EL (cell line): ENCODE results near the gene FAM181A.

Experiments used
- DNase-seq: peaks from one replicate; pipeline ENCODE4 v3.0.0-alpha.2; 2016

Gene FAM181A

DNA sequence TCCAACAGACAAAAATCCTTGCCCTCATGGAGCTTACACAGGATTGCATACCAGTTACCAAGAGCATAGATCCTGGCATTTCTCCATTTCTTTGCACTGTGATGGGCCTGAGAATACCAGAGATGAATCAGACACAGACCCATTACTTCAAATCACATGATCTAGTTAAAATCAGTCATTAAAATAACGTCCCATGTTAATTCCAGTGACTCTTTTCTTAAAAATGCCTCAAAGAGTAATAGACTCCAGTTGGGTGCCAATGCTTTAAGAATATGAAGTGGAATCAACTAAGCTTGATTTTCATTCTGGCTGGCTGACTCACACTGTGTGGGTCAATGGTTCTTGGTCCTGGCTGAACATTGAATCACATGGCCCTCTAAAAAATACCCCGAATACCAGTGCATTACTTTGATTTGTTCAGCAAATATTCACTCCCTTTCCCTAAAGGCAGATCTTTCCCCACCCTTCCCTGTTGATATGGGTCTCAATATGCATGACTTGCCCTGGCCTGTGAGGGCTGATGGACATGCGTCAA is 38.2 kb downstream of the FAM181A start:
- peak; percentile 96 for DNase-seq

- DNase-seq, result no peak
These were observed 38.9 kb downstream of the FAM181A start for GRCh38 chr14:93965946-93966474.

DNA sequence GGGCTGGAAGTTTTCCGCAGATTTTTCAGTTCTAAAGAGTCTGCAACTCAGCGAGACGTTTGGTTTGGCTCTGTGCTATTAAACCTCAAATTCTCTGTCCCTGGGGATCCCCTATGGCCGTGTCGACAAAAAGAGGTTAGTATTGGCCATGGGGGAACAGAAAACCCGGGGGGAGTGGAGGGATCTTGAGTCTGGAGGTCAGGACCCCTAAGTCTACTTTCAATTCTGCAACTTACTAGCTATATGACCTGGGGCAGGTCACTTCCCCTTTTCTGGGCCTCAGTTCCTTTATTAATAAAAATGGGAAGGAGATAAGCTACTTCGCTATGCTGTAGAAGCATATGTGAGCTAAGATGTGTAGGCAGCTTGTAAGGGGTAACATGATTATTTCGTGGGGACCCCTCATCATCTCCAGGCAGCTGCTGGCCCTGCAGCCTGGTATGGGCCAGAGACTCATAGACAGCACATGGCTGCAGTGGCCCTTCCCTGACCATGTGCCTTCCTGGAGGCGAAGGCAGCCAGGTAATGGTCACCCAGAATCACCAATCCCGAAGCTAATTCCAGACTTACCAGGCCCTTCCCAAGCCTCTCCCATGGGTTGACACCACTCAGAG is 40.6 kb downstream of the FAM181A start:
- DNase-seq, result no peak

DNA sequence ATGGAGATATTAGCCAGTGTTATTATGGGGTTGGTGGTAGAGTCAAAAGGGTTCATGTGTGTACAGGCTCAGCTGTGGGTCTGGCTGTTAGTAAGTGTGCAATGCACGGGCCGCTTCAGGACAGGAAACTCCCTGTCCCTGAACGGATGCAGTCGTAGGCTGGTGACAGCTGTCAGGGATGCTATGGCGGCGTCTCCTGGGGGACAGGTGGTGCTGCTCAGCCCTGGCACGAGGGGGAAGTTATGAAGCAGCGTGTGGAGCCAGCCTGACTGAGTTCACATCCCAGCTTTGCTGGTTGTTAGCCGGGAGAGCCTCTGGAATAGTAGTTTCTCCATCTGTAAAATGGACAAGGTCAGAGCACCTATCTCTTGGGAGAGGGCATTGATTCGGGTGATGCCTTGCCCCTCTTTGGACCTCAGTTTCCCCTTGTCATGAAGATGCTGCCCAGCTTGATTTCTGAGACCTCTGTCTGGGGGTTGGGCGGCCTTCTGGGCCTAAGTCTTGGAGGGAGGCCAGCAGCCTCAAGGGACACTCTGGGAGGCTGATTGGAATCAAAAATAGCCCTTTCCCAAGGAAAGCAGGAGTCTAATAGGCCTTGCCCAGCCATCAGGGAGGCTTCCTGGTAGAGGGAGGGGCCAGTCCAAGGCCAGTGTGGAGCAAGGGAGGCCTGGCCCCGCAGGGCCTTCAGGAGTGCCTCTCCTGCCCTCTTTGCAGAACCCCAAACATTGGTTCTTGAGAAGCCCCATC is 42.1 kb downstream of the FAM181A start:
- DNase-seq, result no peak

DNA sequence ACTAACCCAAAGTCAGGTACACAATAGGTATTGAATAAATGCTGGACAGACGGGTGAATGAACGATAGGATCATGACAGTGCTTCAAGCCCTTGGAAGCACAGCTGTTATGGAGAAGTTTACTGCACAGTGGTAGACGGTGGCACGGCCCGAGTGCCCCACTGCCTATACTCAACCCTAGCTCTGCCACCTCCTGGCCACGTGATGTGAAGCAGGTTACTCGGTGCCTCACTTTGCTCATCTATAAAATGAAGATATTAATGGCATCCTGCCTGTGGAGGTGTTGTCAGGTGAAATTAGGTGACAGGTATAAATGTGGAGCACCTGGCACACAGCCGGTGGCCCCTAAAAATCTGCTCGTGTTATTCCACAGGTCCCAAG is 43.4 kb downstream of the FAM181A start:
- DNase-seq, result peak; percentile 28

GRCh38 chr14:93970965-93971634 is 44.0 kb downstream of the FAM181A start:
- no peak for DNase-seq

GRCh38 chr14:93971635-93972027 is 44.5 kb downstream of the FAM181A start:
- no peak for DNase-seq

- no peak for DNase-seq
These were observed 45.6 kb downstream of the FAM181A start for GRCh38 chr14:93972618-93973205.

- no peak for DNase-seq
These were observed 46.5 kb downstream of the FAM181A start for GRCh38 chr14:93973607-93974006.

DNA sequence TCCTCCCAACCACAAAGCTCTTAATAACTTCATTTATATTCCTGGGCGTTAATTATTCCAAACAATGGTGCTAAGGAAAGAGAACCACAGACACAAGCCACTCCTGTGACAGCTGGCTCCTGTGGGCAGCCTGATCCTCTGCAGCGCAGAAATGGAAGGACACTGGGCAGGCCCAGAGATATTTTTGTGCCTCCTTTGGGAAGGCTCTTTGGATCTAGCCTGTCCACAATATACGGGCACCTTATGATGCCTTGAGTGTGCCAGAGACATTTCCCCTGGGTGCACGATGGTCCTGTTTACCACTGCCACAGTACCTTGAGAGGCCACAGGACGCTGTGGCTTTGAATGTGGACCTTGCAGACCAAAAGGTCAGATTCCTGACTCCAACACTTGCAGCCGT is 47.2 kb downstream of the FAM181A start:
- DNase-seq, result no peak

- no peak for DNase-seq
These were observed 47.7 kb downstream of the FAM181A start for GRCh38 chr14:93974833-93975232.

- DNase-seq, result no peak
These were observed 48.8 kb downstream of the FAM181A start for GRCh38 chr14:93975791-93976476.

DNA sequence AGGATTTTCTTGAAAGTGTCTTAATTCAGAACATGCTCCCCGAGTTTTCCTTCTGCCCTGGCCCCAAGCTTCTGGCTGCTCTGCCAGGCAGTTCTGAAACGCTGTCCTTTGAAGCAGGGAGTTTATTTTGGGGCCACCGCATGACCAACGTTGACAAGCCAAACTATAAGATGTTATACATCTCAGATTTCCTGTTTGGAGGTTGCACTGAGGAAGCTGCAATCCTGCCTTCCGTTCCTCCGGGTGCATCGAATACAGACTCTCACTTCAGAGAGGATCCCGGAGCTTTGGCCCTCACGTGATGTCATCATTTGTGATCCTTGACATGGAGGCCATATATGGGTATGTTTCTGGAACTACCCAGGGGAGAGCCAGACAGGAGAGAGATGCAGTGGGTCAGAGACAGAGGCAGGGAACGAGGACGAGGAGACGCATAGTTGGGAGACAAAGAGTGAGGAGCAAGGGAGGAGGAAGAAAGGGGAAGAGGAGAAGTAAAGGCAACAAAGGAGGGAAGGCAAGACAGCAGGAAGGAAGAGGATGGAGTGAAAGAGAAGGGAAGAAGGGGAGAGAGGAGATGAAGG is 49.4 kb downstream of the FAM181A start, which contains the start of gene ASB2:
ASB2 (minus strand) TSS at position 94 of the 581 bp plus-strand sequence. CDS start 12,031 bp downstream, outside the sequence.
- no peak for DNase-seq

GRCh38 chr14:93977171-93977570 is 50.0 kb downstream of the FAM181A start:
- no peak for DNase-seq

DNA sequence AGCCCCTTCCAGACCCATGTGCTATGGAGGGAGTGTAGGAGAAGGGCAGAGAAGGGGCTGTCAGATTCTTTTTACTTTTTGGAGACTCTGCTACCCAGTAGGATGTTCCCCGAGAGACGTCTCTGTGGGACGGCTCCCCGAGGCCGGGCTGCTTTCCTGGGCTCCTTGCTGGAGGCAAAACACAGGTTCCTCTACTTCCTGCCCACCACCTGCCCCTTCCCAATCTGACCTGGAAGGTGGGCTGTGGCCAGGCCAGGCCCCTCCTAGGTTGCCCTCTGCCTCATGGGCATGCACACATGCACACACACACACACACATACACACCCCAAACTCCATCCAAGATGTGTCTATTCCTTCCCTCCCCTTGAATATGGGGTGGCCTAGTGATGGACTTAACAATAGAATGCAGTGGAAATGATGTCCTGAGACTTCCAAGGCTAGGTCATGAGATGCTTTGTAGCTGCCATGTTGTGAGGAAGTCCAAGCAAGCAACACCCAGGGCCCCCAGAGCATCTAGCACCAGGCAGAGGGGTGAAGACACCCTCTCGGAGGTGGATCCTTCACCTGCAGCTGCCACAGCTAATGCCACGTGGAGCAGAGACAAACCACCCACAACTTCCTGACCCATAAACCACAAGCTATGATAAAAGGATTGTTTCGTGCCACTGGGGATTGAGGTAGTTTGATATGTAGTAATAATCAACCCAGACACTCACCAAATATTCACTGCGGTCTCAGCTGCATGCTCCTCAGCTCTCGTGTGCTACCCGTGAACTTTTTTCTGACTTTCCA is 50.8 kb downstream of the FAM181A start:
- DNase-seq, result no peak

GRCh38 chr14:93978735-93979134 is 51.6 kb downstream of the FAM181A start:
- no peak for DNase-seq
